ENCODE results near the gene SLC38A10. TPM values are rescaled to one million over a fixed set of nuclear protein-coding genes. Genes with fewer than 3 reads are reported as not detected.
"Not testable (repeated sequence)": the region's sequence is repeated elsewhere in the genome, so short reads cannot be mapped to it uniquely, and the experiment has no call there.

The SLC38A10 gene
- total RNA-seq, 1 donor from 2014 or later = 94.4 TPM

- DNase-seq (ENCODE audit: low spot score) = no peak
Measured at GRCh38 chr17:81230043-81230820, 64.9 kb downstream of the SLC38A10 start.

- DNase-seq (ENCODE audit: low spot score) = no peak
Measured at GRCh38 chr17:81229666-81229920, 65.5 kb downstream of the SLC38A10 start.

GRCh38 chr17:81228834-81229665, 66.1 kb downstream of the SLC38A10 start:
- no peak for DNase-seq (ENCODE audit: low spot score)

GRCh38 chr17:81228420-81228819, 66.7 kb downstream of the SLC38A10 start:
- DNase-seq (ENCODE audit: low spot score) = no peak

- DNase-seq (ENCODE audit: low spot score) = not testable (repeated sequence)
Measured at GRCh38 chr17:81227630-81228029, 67.5 kb downstream of the SLC38A10 start.

- DNase-seq (ENCODE audit: low spot score) = no peak
Measured at GRCh38 chr17:81223762-81224130, 71.4 kb downstream of the SLC38A10 start.

GRCh38 chr17:81222906-81223761, 72.0 kb downstream of the SLC38A10 start, which contains the start of gene CEP131:
CEP131 (minus strand) TSS chr17:81222965; CDS start chr17:81220056, 2,909 bp downstream.
- peak; percentile 99 for DNase-seq (ENCODE audit: low spot score)

GRCh38 chr17:81222620-81222905, 72.5 kb downstream of the SLC38A10 start:
- no peak for DNase-seq (ENCODE audit: low spot score)

GRCh38 chr17:81221842-81222619, 73.1 kb downstream of the SLC38A10 start:
- DNase-seq (ENCODE audit: low spot score) = no peak

GRCh38 chr17:81221371-81221841, 73.7 kb downstream of the SLC38A10 start:
- no peak for DNase-seq (ENCODE audit: low spot score)

GRCh38 chr17:81219476-81220180, 75.5 kb downstream of the SLC38A10 start:
- DNase-seq (ENCODE audit: low spot score) = no peak

GRCh38 chr17:81218991-81219390, 76.1 kb downstream of the SLC38A10 start:
- DNase-seq (ENCODE audit: low spot score) = no peak

- no peak for DNase-seq (ENCODE audit: low spot score)
Measured at GRCh38 chr17:81218459-81218858, 76.6 kb downstream of the SLC38A10 start.

GRCh38 chr17:81217491-81217890, 77.6 kb downstream of the SLC38A10 start:
- DNase-seq (ENCODE audit: low spot score) = no peak

GRCh38 chr17:81213978-81214377, 81.1 kb downstream of the SLC38A10 start:
- DNase-seq (ENCODE audit: low spot score) = no peak

- no peak for DNase-seq (ENCODE audit: low spot score)
Measured at GRCh38 chr17:81212365-81212764, 82.7 kb downstream of the SLC38A10 start.

GRCh38 chr17:81210868-81211267, 84.2 kb downstream of the SLC38A10 start:
- DNase-seq (ENCODE audit: low spot score) = no peak

GRCh38 chr17:81210466-81210865, 84.6 kb downstream of the SLC38A10 start:
- no peak for DNase-seq (ENCODE audit: low spot score)

GRCh38 chr17:81209141-81209540, 86.0 kb downstream of the SLC38A10 start:
- DNase-seq (ENCODE audit: low spot score) = no peak

GRCh38 chr17:81208651-81209050, 86.5 kb downstream of the SLC38A10 start:
- DNase-seq (ENCODE audit: low spot score) = no peak

Data from ureter (tissue), 1 donor.